Astrocyte (in vitro differentiated cells and primary cell): ENCODE data around the gene ANKRD9. TPM values are rescaled to one million over a fixed set of nuclear protein-coding genes. Genes with fewer than 3 reads are reported as not detected.

ENCODE experiments used
- DNase-seq: peaks from one replicate; pipeline ENCODE4 v3.0.0-alpha.2; 2010; ENCODE audit warnings: low read depth
- FAIRE-seq: peaks from 2 replicates; lab custom pipeline; 2011; peaks lifted over from hg19 to GRCh38; lab: Jason Lieb, UNC
- H2AFZ ChIP-seq: 2 replicates; pipeline ENCODE4 v1.6.0; 2012; ENCODE audit warnings: low read depth, low read length, inconsistent platforms
- H3K27ac ChIP-seq: 2 replicates; pipeline ENCODE4 v1.5.1; 2011; ENCODE audit warnings: low read depth, low read length, inconsistent platforms
- H3K27me3 ChIP-seq: 2 replicates; pipeline ENCODE4 v1.6.0; 2011; ENCODE audit warnings: low read length, inconsistent platforms; ENCODE audit not compliant: insufficient read depth
- H3K36me3 ChIP-seq: 2 replicates; pipeline ENCODE4 v1.5.1; 2011; ENCODE audit warnings: low read length, inconsistent platforms; ENCODE audit not compliant: insufficient read depth
- H3K4me1 ChIP-seq: 2 replicates; pipeline ENCODE4 v1.5.1; 2011; ENCODE audit warnings: low read length, inconsistent platforms; ENCODE audit not compliant: insufficient read depth
- H3K4me2 ChIP-seq: 2 replicates; pipeline ENCODE4 v1.6.0; 2012; ENCODE audit warnings: low read length, inconsistent platforms
- H3K4me3 ChIP-seq: 2 replicates; pipeline ENCODE4 v1.5.1; 2011; ENCODE audit warnings: low read depth, mild to moderate bottlenecking, low read length, inconsistent platforms; ENCODE audit not compliant: insufficient read depth
- H3K79me2 ChIP-seq: 2 replicates; pipeline ENCODE4 v1.6.0; 2012; ENCODE audit warnings: mild to moderate bottlenecking, low read length, inconsistent platforms; ENCODE audit not compliant: insufficient read depth
- H3K9ac ChIP-seq: 2 replicates; pipeline ENCODE4 v1.6.0; 2012; ENCODE audit warnings: mild to moderate bottlenecking, low read length, inconsistent platforms
- H3K9me3 ChIP-seq: 2 replicates; pipeline ENCODE4 v1.5.1; 2012; ENCODE audit warnings: low read depth, mild to moderate bottlenecking, low read length, inconsistent platforms; ENCODE audit not compliant: insufficient read depth
- H4K20me1 ChIP-seq: 2 replicates; pipeline ENCODE4 v1.6.0; 2012; ENCODE audit warnings: low read length, inconsistent platforms; ENCODE audit not compliant: insufficient read depth
- H3K27ac Mint-ChIP-seq: one replicate; pipeline ENCODE4 v1.8.0; 2021; ENCODE audit warnings: mild to moderate bottlenecking, mixed read lengths; ENCODE audit not compliant: unreplicated experiment
- H3K27me3 Mint-ChIP-seq: one replicate; pipeline ENCODE4 v1.8.0; 2021; ENCODE audit warnings: low read depth, mixed read lengths; ENCODE audit not compliant: unreplicated experiment
- H3K36me3 Mint-ChIP-seq: one replicate; pipeline ENCODE4 v1.8.0; 2021; ENCODE audit warnings: low read depth, mixed read lengths; ENCODE audit not compliant: unreplicated experiment
- H3K4me1 Mint-ChIP-seq: one replicate; pipeline ENCODE4 v1.8.0; 2021; ENCODE audit warnings: low read depth, mixed read lengths; ENCODE audit not compliant: unreplicated experiment
- H3K4me3 Mint-ChIP-seq: one replicate; pipeline ENCODE4 v1.8.0; 2021; ENCODE audit warnings: mild to moderate bottlenecking, moderate library complexity, mixed read lengths; ENCODE audit not compliant: unreplicated experiment
- H3K9me3 Mint-ChIP-seq: one replicate; pipeline ENCODE4 v1.8.0; 2021; ENCODE audit warnings: mild to moderate bottlenecking, mixed read lengths; ENCODE audit not compliant: unreplicated experiment
- CTCF ChIP-seq: IDR thresholded peaks from 2 replicates; pipeline ENCODE4 v1.5.1; 2011; ENCODE audit warnings: low read depth, mild to moderate bottlenecking, inconsistent platforms, low read length, moderate library complexity; ENCODE audit not compliant: insufficient read depth
- EZH2 ChIP-seq: IDR thresholded peaks from 2 replicates; pipeline ENCODE4 v1.6.1; 2012; ENCODE audit warnings: mild to moderate bottlenecking, low read length, inconsistent platforms; ENCODE audit not compliant: insufficient read depth
- total RNA-seq: library from RNA; stranded (reverse); gene quantifications from 2 replicates; pipeline ENCODE4 v1.2.1, GENCODE V29; 2021

Gene ANKRD9
- total RNA-seq, 1 donor from 2014 or later = 9.4 TPM

GRCh38 chr14:102538602-102539543 is 29.3 kb upstream of the ANKRD9 start:
- no peaks in the 10 kb centered on the region for H3K9me3 Mint-ChIP-seq
- FAIRE-seq (no peak), DNase-seq (no peak)
- no peaks in the 10 kb centered on the region for H3K36me3 Mint-ChIP-seq
- no peak overlapping the region for H3K4me3 Mint-ChIP-seq
- TF ChIP-seq EZH2 (no peak), CTCF (no peak)
- no peaks in the 10 kb centered on the region for H3K4me1 Mint-ChIP-seq
- peaks cover 12% of the 10 kb centered on the region for H3K27me3 Mint-ChIP-seq
- no peak overlapping the region for H3K4me3 ChIP-seq
- H3K9me3 ChIP-seq = no peaks in the 10 kb centered on the region
- H3K27me3 ChIP-seq = peaks cover under 1% of the 10 kb centered on the region
- no peak overlapping the region for H2AFZ ChIP-seq
- no peaks in the 10 kb centered on the region for H3K36me3 ChIP-seq
- no peaks in the 10 kb centered on the region for H4K20me1 ChIP-seq
- no peak overlapping the region for H3K27ac ChIP-seq
- H3K79me2 ChIP-seq = no peaks in the 10 kb centered on the region
- no peak overlapping the region for H3K4me2 ChIP-seq
- H3K27ac Mint-ChIP-seq = peak overlapping the region; percentile 7
- no peak overlapping the region for H3K9ac ChIP-seq
- H3K4me1 ChIP-seq = peaks cover 17% of the 10 kb centered on the region

GRCh38 chr14:102537981-102538601 is 28.5 kb upstream of the ANKRD9 start:
- Mint-ChIP-seq H3K27me3 (peaks cover 9% of the 10 kb centered on the region), H3K4me1 (no peaks in the 10 kb centered on the region), H3K4me3 (no peak overlapping the region), H3K9me3 (no peaks in the 10 kb centered on the region), H3K27ac (peak overlapping the region; percentile 7), H3K36me3 (no peaks in the 10 kb centered on the region)
- H3K27ac ChIP-seq = no peak overlapping the region
- no peak overlapping the region for H3K4me2 ChIP-seq
- H3K36me3 ChIP-seq = no peaks in the 10 kb centered on the region
- H4K20me1 ChIP-seq = no peaks in the 10 kb centered on the region
- DNase-seq = no peak
- no peak overlapping the region for H3K9ac ChIP-seq
- peaks cover 17% of the 10 kb centered on the region for H3K4me1 ChIP-seq
- no peaks in the 10 kb centered on the region for H3K27me3 ChIP-seq
- FAIRE-seq = no peak
- H2AFZ ChIP-seq = no peak overlapping the region
- no peak for TF ChIP-seq CTCF
- TF ChIP-seq EZH2 = no peak
- H3K79me2 ChIP-seq = no peaks in the 10 kb centered on the region
- no peaks in the 10 kb centered on the region for H3K9me3 ChIP-seq
- no peak overlapping the region for H3K4me3 ChIP-seq
